Activated T-cell treated with anti-CD3 and anti-CD28 coated beads, Interleukin-2, amount 50 U/mL, for 4 hours (primary cell): ENCODE measurements around the gene COL5A1. TPM values are rescaled to one million over a fixed set of nuclear protein-coding genes. Genes with fewer than 3 reads are reported as not detected.
"Not testable (repeated sequence)": the region's sequence is repeated elsewhere in the genome, so short reads cannot be mapped to it uniquely, and the experiment has no call there.

Experiments
- ATAC-seq, 2 donors: fragments of 200-7000 bp; cut with Tn5 transposase; one replicate each; pipeline ENCODE4 v1.10.0; 2021
- DNase-seq: peaks from one replicate; pipeline ENCODE4 v3.0.0-alpha.2; 2020
- H3K27me3 Mint-ChIP-seq: one replicate; pipeline ENCODE4 v1.8.0; 2021; ENCODE audit warnings: low read depth, mixed read lengths
- H3K36me3 Mint-ChIP-seq: one replicate; pipeline ENCODE4 v1.8.0; 2022; ENCODE audit warnings: mixed read lengths; ENCODE audit not compliant: insufficient read depth
- H3K4me1 Mint-ChIP-seq: one replicate; pipeline ENCODE4 v1.8.0; 2021; ENCODE audit warnings: low read depth, mixed read lengths
- H3K4me3 Mint-ChIP-seq: one replicate; pipeline ENCODE4 v1.8.0; 2021; ENCODE audit warnings: mild to moderate bottlenecking, moderate library complexity, mixed read lengths
- H3K9me3 Mint-ChIP-seq: one replicate; pipeline ENCODE4 v1.8.0; 2021; ENCODE audit warnings: mixed read lengths
- total RNA-seq, 3 donors: library from RNA; stranded (reverse); gene quantifications; one replicate each; pipeline ENCODE4 v1.2.1, GENCODE V29; 2021

Gene COL5A1
- total RNA-seq, 3 donors from 2014 or later: 0.14 to 0.30 (median 0.21) TPM

DNA sequence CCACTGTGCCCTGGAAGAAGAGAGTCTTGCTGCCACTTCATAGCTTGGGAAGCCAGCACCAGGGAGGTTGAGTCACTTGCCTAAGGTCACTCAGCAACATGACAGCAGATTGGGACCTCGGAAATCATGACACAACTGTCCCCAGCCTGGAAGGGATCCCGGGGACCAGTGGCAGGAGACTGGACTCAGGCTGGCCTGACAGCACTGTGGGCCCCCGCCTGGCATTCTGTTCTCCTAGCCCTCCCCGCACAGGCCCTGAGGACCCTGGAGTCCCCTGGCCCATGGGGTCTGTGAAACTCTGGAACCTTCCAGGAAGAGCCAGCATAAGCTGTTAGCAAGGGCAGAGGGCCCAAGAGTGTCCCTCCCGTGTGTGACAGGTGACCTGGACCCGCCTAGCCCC lies 64.9 kb downstream of the COL5A1 start:
- no peak overlapping the region for H3K4me3 Mint-ChIP-seq
- DNase-seq (no peak), ATAC-seq (no peak)
- H3K9me3 Mint-ChIP-seq: no peaks in the 10 kb centered on the region
- no peaks in the 10 kb centered on the region for H3K36me3 Mint-ChIP-seq
- no peaks in the 10 kb centered on the region for H3K4me1 Mint-ChIP-seq
- no peaks in the 10 kb centered on the region for H3K27me3 Mint-ChIP-seq

DNA sequence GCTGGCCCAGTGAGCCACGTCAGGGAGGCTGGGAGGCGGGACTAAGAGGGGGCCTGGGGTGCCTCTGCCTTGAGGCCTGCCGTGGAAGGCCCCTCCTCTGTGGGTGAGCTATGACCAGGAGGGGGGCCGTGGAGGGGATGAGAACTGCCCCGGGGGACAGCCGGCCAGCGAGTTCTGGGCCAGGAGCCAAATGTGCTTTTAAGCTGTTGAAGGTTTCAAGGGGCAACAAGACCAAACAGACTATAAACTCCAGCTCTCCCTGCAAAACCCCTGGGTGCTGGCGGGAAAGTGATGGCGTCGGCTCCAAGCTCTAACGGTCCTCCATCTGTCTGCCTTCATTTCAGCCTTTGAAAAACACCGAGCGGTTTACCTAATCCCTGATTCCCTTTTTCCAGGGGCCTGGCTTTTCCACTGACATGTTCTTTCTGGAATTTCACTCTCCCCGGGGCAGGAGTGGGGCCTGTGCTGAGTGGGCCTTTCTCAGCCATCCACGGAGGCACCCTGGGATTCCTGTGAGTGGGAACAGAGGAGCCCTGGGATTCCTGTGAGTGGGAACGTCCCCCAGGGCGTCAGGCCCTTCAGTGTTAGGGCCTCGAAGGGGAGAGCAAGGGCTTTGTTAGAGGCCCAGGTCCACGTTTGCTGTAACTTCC lies 65.6 kb downstream of the COL5A1 start:
- H3K4me1 Mint-ChIP-seq: no peaks in the 10 kb centered on the region
- no peak overlapping the region for H3K4me3 Mint-ChIP-seq
- DNase-seq (no peak), ATAC-seq (no peak)
- H3K36me3 Mint-ChIP-seq: no peaks in the 10 kb centered on the region
- H3K27me3 Mint-ChIP-seq: no peaks in the 10 kb centered on the region
- H3K9me3 Mint-ChIP-seq: no peaks in the 10 kb centered on the region

DNA sequence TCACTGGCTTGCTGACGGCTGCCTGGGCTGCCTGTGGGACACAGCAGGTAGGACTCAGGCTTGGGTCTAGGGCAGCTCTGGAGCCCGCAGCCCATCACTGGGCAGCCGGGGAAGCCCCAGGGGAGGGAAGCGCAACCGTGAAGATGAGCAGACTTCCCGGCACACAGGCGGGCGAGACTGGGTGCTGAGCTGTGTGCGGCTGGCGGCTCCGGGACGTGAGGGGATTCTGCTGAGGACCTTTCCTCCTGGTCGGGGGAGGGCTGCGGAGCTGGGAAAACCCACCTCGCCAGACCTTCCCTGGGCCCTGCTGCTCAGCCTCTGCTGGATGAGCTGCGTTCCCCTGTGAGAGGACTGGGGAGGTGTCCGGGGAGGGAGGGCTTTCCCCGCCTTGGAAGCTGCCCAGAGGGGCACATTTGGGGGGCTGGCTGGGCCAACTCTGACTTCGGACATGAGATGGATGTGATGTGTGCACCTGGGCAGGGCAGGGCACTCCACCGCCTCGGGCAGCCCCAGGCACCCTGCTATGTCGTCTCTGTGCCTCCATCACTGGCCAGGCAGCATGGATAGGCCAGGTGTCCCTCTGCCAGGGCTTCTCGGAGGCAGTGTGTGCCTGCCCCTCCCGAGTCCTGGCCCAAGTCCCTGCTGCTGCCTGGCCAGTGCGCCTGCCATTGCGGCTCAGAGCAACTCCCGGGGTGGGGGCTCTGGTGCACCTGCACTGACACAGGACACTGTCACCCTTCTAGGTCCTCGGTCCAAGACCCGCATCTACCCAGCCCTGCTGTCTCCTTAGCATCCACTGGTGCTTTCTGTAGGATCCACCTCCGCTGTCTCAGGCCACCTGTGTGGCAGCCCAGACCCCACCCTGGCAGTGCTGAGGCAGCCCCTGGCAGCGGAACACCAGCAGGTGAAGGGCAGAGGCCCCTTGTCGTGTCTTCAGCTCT lies 66.4 kb downstream of the COL5A1 start:
- ATAC-seq: no peak
- H3K4me3 Mint-ChIP-seq: no peak overlapping the region
- DNase-seq: no peak
- H3K4me1 Mint-ChIP-seq: no peaks in the 10 kb centered on the region
- H3K9me3 Mint-ChIP-seq: no peaks in the 10 kb centered on the region
- no peaks in the 10 kb centered on the region for H3K27me3 Mint-ChIP-seq
- H3K36me3 Mint-ChIP-seq: no peaks in the 10 kb centered on the region

DNA sequence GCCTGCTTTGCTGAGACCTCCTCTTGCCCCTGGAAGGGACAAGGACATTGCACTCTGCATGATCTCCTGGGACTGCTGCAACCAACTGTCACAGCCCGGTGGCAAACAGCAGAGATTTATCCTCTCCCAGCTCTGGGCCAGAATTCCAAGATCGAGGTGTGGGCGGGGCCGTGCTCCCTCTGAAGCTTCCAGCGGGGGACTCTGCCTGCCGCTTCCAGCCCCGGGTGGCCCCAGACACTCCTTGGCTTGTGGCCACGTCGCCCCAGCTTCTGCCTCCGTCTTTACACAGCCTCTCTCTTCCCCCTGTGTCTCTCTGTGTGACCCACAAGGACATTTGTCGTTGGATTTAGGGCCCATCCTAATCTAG lies 67.1 kb downstream of the COL5A1 start:
- no peaks in the 10 kb centered on the region for H3K36me3 Mint-ChIP-seq
- ATAC-seq: no peak

DNA sequence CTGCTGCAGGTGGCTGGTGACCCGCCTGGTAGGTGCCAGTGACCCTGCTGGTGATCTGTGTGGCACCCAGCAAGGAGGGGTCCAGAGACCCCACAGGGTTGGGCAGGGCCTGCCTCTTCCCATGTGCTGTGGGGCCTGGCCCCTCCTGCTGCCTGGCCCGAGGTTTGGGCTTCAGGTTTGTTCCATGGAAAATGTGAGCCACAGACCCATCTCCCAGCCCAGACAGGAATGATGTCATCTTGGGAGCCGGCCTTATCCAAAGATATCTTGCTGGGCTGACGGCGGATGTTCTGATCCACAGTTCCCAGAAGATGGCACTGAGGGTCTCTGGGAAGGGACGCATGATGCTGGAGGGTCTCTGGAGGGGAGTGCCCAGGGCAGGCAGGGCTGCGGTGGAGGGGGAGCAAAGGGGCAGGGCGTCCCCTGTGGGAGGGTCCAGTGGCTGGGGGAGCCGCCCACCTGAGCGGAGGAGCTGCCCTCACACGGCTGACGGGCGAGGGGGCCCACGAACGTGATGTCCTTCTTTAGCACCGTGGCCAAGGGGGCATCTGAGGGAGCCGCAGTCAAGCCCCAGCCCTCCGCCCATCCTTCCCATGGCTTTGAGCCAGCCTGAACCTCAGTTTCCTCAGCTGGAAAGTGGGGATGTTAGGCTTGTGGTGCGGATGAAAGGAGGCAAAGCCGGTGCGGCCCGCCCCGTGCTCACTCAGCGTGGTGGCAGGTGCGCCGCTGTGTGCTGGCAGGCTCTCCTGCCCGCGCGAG lies 68.1 kb downstream of the COL5A1 start:
- ATAC-seq (no peak), DNase-seq (no peak)
- Mint-ChIP-seq H3K36me3 (no peaks in the 10 kb centered on the region), H3K4me1 (no peaks in the 10 kb centered on the region), H3K4me3 (no peak overlapping the region), H3K9me3 (no peaks in the 10 kb centered on the region), H3K27me3 (no peaks in the 10 kb centered on the region)

More for the DNA sequence above, 67.1 kb downstream of the COL5A1 start:
- H3K27me3 Mint-ChIP-seq: no peaks in the 10 kb centered on the region
- H3K9me3 Mint-ChIP-seq: no peaks in the 10 kb centered on the region
- H3K4me1 Mint-ChIP-seq: no peaks in the 10 kb centered on the region
- no peak overlapping the region for H3K4me3 Mint-ChIP-seq
- no peak for DNase-seq

DNA sequence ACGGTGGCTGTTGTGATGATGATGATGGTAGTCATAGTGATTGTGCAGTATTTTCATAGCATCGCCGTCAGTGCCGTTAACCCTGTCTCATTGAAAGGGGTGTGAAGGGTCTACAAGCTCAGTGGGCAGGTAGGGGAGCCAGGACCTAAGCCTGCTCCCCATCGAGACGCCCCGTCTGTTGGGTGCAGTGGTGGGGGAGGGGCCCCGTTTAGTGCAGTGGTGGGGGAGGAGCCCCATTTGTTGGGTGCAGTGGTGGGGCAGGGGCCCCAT lies 68.6 kb downstream of the COL5A1 start:
- ATAC-seq (no peak), DNase-seq (no peak)
- no peaks in the 10 kb centered on the region for H3K36me3 Mint-ChIP-seq
- no peak overlapping the region for H3K4me3 Mint-ChIP-seq
- no peaks in the 10 kb centered on the region for H3K27me3 Mint-ChIP-seq
- H3K9me3 Mint-ChIP-seq: no peaks in the 10 kb centered on the region
- no peaks in the 10 kb centered on the region for H3K4me1 Mint-ChIP-seq

DNA sequence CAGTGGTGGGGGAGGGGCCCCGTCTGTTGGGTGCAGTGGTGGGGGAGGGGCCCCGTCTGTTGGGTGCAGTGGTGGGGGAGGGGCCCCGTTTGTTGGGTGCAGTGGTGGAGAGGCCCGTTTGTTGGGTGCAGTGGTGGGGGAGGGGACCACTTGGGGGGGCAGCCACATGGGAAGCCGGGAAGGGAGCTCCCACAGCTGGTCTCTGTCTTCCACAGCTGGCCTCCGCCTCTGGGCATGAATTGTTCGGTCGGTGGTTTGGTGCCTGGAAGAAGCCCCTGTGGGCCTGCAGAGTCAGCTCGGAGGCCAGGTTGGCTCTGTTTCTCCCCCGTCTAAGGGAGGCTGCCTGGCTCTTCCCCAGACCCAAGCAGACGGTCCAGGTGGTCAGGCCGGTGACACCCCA lies 69.3 kb downstream of the COL5A1 start:
- no peaks in the 10 kb centered on the region for H3K27me3 Mint-ChIP-seq
- no peaks in the 10 kb centered on the region for H3K4me1 Mint-ChIP-seq
- H3K36me3 Mint-ChIP-seq: no peaks in the 10 kb centered on the region
- DNase-seq (no peak), ATAC-seq (no peak)
- no peaks in the 10 kb centered on the region for H3K9me3 Mint-ChIP-seq
- no peak overlapping the region for H3K4me3 Mint-ChIP-seq

DNA sequence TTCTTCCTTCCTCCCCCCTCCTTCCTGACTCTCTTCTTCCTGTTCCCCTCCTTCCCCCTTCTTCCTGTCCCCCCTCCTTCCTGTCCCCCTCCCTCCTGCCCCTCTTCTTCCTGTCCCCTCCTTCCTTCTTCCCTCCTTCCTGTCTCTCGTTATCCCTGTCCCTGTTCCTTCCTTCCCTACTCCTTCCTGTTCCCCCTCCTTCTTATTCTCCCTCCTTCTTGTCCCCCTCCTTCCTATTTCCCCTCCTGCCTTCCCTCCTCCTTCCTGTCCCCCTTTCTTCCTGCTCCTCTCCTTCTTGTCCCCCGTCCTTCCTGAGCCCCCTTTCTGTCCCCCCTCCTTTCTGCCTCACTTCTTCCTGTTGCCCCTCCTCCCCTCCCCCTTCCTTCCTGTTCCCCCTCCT lies 70.6 kb downstream of the COL5A1 start:
- no peaks in the 10 kb centered on the region for H3K36me3 Mint-ChIP-seq
- H3K9me3 Mint-ChIP-seq: no peaks in the 10 kb centered on the region

DNA sequence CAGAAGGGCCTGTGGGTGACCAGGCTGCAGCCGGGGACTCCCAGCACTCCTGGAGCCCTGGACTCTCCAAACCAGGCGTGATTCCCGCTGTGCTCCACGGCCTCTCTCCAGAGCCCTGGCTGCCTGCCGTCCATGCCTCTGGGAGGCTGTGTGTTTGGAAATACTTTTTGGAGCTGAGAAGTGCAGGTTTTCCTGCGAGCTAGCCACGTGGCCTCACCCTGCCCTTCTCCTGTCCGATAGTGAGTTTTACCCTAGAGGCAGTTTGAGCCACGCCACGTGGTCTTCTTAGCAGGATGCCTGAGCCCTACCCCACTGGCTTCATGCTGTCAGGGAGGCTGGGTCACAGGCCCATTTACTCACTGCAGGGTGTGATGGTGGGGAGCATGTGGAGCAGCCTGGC lies 71.3 kb downstream of the COL5A1 start:
- Mint-ChIP-seq H3K4me3 (no peak overlapping the region), H3K36me3 (no peaks in the 10 kb centered on the region), H3K9me3 (no peaks in the 10 kb centered on the region), H3K4me1 (no peaks in the 10 kb centered on the region), H3K27me3 (no peaks in the 10 kb centered on the region)
- DNase-seq: no peak
- ATAC-seq: no peak

More for the DNA sequence above, 70.6 kb downstream of the COL5A1 start:
- ATAC-seq (no peak), DNase-seq (no peak)
- Mint-ChIP-seq H3K27me3 (no peaks in the 10 kb centered on the region), H3K4me1 (no peaks in the 10 kb centered on the region), H3K4me3 (no peak overlapping the region)

DNA sequence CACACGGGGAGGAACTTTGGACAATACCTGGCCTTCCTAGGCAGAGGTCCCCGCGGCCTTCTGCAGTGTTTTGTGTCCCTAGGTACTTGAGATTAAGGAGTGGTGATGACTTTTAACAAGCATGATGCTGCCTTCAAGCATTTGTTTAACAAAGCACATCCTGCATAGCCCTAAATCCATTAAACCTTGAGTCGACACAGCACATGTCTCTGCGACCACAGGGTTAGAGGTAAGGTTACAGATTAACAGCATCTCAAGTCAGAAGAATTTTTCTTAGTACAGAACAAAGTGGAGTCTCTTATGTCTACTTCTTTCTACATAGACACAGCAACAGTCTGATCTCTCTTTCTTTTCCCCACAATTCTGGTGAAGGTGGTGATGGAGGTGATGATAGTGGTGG lies 73.9 kb downstream of the COL5A1 start:
- not testable (repeated sequence) for ATAC-seq, H3K9me3 Mint-ChIP-seq, H3K4me3 Mint-ChIP-seq, H3K36me3 Mint-ChIP-seq, DNase-seq, H3K27me3 Mint-ChIP-seq, H3K4me1 Mint-ChIP-seq

DNA sequence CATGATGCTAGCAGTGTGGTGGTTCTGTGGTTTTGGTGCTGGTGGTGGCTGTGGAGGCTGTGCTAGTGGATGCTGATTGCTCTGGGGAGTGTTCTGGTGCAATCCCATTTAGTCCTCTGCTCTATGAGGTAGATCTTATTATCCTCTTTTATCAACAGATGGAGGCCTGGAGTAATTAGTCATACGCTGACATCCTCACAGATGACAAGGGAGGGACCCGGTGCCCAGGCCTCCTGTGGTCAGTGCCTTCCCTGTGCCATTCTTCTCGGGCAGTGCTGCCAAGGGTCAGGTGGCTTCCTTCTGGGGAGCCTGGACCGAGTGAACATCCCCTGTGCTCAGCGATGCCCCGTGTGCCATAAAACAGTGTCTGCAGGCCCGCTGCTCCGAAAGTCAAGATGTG lies 74.5 kb downstream of the COL5A1 start:
- H3K4me3 Mint-ChIP-seq: no peak overlapping the region
- no peaks in the 10 kb centered on the region for H3K36me3 Mint-ChIP-seq
- no peak for ATAC-seq
- no peaks in the 10 kb centered on the region for H3K4me1 Mint-ChIP-seq
- DNase-seq: no peak
- H3K27me3 Mint-ChIP-seq: no peaks in the 10 kb centered on the region
- no peaks in the 10 kb centered on the region for H3K9me3 Mint-ChIP-seq

DNA sequence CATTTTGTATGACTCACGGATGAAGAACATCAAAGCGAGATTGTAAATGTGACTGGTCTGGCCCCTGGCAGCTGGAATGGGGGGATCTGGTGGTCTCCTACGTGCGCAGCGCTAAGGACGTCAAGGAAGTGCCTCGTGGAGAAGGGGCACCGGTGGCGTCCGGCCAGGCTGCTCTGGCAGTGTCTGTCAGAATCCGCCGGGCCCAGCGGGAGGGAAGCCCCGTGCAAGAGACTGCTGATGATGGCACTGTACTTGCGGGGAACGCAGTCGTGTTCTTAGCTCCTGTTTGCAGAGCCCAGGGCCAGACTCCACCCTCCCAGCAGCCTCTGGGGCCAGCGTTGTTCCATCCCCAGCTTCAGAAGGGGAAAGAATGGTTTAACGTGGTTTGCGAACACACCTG lies 75.5 kb downstream of the COL5A1 start:
- no peak for DNase-seq
- Mint-ChIP-seq H3K36me3 (no peaks in the 10 kb centered on the region), H3K27me3 (no peaks in the 10 kb centered on the region), H3K4me1 (no peaks in the 10 kb centered on the region), H3K9me3 (no peaks in the 10 kb centered on the region), H3K4me3 (no peak overlapping the region)
- ATAC-seq: no peak

DNA sequence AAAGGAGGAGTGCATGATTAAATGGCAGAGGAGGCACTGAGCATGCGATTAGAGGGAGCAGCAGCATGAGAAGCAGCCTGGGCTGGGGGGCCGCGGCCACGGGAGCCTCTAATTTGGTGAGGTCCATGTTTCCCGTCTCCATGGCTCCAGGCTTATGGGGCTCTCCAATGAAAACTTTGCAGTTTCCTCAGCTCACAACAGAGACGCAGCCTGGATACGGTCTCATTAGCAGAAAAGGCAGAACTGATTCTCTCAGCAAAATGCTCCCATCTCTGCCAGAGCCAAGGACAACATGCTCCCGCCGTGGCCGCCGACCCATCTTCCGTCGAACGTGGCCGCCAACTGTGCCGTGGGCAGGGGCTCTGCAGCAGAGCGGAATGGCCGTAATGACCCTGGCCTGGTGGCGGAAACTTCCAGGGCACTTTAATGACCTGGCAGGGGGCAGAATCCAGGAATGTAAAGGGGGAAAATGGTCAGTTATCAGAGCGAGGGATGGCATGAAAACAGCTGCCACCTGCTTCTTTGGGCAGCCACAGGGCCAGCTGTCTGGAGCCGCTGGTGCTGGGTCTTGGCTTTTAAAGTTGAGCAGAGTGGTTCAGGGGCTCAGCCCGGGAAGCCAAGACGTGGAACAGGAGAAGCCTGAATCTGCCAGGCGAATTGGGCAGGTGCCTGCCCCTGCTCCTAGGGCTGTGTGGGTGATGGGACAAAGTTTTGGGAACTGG lies 76.5 kb downstream of the COL5A1 start:
- DNase-seq: no peak

DNA sequence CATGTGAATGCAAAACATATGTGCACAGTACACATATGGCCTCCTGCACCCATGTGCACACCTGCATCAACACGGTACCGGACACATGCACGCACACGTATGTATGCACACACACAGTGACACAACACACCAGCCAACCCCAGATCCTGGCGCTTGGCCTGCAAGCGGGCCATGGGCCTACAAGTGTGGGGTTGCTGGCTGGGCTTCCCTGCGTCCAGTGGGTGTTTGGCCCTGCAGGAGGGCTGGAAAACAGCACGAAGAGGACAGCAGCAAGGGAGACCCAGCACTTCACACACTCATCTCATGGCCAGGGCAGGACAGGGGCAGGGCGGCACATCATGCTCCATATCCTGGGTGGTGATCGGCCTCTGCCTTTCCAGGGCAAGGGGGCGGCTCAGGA lies 77.7 kb downstream of the COL5A1 start:
- Mint-ChIP-seq H3K36me3 (no peaks in the 10 kb centered on the region), H3K9me3 (no peaks in the 10 kb centered on the region), H3K4me1 (no peaks in the 10 kb centered on the region), H3K27me3 (peaks cover 12% of the 10 kb centered on the region), H3K4me3 (no peak overlapping the region)
- ATAC-seq (no peak), DNase-seq (no peak)

More for the DNA sequence above, 76.5 kb downstream of the COL5A1 start:
- no peaks in the 10 kb centered on the region for H3K4me1 Mint-ChIP-seq
- H3K9me3 Mint-ChIP-seq: no peaks in the 10 kb centered on the region
- H3K27me3 Mint-ChIP-seq: peaks cover 6% of the 10 kb centered on the region
- H3K4me3 Mint-ChIP-seq: no peak overlapping the region
- no peak for ATAC-seq
- H3K36me3 Mint-ChIP-seq: no peaks in the 10 kb centered on the region
